ENCODE measurements around the gene SYNDIG1.

The SYNDIG1 gene

DNA sequence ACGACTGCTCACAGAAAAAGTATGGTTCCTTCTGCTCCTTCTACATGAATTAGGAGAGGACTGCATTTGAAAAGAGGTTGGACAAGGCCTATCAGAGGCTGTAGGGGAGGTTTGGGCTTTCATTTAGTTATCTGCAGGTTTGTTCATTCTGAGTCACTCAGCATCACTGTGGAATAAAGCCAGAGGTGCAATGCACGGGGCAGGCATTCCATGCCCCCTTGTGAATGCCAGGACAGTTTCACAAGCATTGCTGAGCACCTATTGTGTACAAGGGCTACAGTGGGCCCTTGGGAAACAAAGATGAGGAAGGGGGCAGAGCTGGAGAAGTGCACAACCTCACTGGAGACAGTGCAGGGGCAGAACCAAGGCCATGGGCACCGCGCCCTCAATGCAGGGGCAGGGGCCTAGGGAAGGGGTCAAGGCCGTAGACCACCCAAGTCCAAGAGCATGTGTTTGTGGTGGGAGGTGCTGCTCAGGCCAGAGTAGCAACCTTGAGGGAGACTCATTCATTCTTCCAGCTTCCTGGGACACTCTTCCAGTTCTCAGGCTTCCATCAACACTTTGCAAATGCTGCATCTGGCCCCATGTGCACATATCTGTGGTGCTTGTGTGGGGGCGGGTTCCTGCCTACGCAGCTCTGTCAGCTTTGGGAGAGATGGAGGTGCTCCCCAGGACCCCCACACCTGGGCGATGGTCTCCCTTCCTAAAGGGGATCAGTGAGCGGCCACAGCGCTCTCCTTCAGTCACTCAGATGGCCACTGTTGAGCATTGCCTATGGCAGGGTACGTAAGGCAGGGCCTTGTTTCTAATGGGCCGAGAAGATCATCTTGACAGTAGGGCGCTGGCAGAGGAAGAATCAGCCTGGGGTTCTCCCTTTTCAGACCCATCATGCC lies 204.5 kb downstream of the SYNDIG1 start:
- Mint-ChIP-seq H3K27me3 (no peaks in the 10 kb centered on the region), H3K4me3 (no peak overlapping the region), H3K27ac (no peak overlapping the region), H3K36me3 (ENCODE audit: low read depth) (no peaks in the 10 kb centered on the region), H3K9me3 (no peaks in the 10 kb centered on the region), H3K4me1 (ENCODE audit: low read depth) (no peaks in the 10 kb centered on the region)

DNA sequence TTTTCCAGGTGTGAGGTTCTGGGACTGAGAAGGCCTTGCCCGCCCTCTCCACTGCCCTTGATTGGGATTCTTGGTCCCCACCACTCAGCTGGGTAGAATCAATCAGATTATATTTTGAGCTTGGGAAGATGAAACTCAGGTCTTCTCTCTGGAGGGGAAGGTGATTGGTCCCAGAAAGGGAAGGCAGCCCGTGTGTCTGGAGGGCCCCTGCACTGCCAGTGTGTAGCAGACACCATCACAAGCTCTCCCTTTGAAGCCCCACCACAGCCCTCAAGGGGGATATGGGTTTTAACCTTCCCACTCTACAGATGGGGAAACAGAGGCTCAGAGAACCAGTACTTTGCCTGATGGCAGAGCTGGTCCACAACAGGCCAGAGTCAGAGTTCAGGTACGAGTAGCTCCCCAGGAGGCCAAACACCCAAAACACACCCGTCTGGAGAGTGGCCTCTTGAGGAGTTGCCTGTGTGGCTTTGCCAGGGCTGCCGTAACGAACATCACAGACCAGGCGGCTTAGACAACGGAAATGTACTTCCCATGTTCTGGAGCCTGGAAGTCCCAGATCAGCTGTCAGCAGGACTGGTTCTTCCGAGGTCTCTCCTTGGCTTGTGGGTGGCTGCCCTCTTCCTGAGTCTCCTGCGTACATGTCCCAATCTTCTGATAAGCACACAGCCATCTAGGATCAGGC lies 205.6 kb downstream of the SYNDIG1 start:
- Mint-ChIP-seq H3K9me3 (no peaks in the 10 kb centered on the region), H3K4me1 (ENCODE audit: low read depth) (no peaks in the 10 kb centered on the region), H3K36me3 (ENCODE audit: low read depth) (no peaks in the 10 kb centered on the region), H3K27me3 (no peaks in the 10 kb centered on the region), H3K27ac (peak overlapping the region; percentile 31), H3K4me3 (no peak overlapping the region)

DNA sequence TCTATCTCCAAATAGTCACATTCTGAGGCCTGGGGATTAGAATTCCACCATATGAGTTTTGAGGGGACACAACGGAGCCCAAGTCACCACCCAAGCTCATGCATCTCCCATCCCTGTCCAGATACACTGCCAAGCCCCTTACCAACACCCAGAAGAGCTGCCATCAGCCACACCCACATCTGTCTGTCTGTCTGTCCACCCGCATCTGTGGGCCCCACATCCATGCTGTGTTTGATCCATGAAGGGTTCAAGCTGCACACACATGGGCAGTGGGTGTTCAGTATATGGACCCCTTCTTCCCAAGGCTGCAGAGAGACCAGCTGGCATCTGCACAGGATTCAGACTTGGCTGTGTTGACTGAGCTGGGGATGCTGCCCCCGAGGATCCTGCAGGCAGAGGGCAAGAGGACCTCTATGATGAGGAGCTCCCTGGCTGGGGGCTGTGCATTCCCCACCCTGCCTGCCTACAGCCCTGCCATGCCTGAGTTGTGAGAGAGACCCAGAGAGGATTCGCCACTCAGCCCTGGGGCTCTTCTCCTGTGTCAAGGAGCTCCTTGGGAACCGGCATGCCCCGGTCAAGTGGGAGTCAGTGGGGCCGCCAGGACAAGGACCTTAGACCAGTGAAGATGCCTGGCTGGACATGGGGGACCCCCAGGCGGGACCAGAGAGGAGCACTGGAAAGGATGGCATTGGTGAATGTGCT lies 206.4 kb downstream of the SYNDIG1 start:
- Mint-ChIP-seq H3K36me3 (ENCODE audit: low read depth) (no peaks in the 10 kb centered on the region), H3K27me3 (no peaks in the 10 kb centered on the region), H3K4me3 (no peak overlapping the region), H3K27ac (no peak overlapping the region), H3K4me1 (ENCODE audit: low read depth) (no peaks in the 10 kb centered on the region), H3K9me3 (no peaks in the 10 kb centered on the region)

DNA sequence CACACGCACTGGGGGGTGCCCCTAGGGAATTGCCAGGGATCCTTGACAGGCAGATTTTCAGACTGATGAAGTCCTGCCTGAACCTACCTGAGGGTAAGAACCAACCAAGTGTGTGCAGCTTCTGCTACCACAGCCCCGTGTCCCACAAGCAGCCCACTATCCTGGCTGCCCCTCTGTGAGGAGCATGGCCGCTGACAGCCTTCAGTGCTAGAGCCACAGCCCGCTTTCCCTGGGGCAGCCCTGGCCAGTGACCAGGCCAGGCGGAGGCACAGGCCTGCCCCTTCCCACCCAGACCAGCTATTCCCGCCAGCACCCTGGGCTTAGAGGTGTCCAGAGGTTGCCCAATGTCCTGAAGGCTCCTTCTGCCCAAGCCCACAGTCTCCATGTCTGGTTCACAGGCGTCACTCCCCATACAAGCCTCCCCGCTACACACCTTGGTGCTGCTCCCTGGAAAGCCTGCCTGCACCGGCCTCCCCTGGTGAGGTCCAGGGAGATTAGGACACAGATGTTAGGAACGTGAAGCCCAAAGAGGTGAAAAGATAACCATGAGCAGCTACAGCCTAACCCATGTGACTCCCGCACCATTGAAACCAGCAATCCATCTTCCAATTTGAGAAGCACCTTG lies 207.0 kb downstream of the SYNDIG1 start:
- Mint-ChIP-seq H3K9me3 (no peaks in the 10 kb centered on the region), H3K27me3 (no peaks in the 10 kb centered on the region), H3K4me3 (no peak overlapping the region), H3K36me3 (ENCODE audit: low read depth) (no peaks in the 10 kb centered on the region), H3K27ac (no peak overlapping the region), H3K4me1 (ENCODE audit: low read depth) (no peaks in the 10 kb centered on the region)

DNA sequence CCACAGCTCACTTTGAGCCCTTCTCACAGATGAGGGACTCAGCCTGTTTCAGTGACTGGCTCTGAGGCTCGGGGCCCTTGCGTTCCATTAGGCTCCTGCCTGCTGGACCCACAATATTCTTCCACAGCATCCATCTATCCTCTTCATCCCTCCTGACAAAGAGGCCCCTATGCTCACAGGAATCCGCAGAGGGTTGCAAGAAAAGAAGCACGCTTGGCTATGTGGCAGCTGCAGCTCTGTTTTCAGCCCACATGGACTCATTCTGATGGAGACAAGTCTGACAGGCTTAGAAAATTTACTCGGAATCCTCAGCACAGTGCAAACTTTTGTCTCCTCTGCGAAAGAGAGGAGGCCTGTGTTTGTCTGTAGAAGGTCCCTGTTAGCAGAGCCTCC lies 207.5 kb downstream of the SYNDIG1 start:
- Mint-ChIP-seq H3K4me3 (no peak overlapping the region), H3K4me1 (ENCODE audit: low read depth) (no peaks in the 10 kb centered on the region), H3K9me3 (no peaks in the 10 kb centered on the region), H3K27me3 (no peaks in the 10 kb centered on the region), H3K27ac (no peak overlapping the region), H3K36me3 (ENCODE audit: low read depth) (no peaks in the 10 kb centered on the region)

DNA sequence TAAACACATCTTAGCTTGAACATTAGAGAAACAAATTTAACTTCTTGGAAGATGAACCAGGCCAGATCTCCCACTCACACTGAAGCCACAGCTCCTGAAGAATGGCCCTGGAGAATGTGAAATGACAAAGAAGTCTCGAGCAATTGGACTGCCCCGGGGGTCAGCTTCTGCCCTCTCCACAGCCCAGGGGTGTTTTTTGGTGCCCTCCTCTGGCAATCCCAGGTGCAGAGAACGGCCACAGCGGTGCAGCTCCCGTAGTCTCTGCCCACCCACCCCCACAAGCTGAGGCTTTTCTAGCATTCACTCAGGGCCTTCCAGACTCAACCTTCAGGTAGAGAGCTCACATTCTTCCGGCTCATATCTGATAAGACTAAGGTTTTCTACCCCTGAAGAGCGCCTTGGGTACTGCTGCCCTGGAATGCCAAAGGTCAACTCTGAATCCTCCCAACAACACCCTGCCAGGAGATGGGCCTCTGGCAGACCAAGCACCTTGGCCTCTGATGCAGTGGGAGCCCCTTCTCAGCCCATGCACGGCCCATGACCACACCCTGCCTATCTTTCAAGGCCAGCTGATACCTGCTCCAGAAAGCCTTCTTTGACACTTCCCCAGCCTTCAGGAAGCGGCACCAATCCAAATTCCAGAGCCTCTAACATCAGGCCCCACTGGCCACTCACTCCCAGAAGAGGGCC lies 208.3 kb downstream of the SYNDIG1 start:
- no peak overlapping the region for H3K4me3 Mint-ChIP-seq
- H3K4me1 Mint-ChIP-seq (ENCODE audit: low read depth): no peaks in the 10 kb centered on the region
- H3K27me3 Mint-ChIP-seq: no peaks in the 10 kb centered on the region
- H3K36me3 Mint-ChIP-seq (ENCODE audit: low read depth): no peaks in the 10 kb centered on the region
- H3K27ac Mint-ChIP-seq: no peak overlapping the region
- no peaks in the 10 kb centered on the region for H3K9me3 Mint-ChIP-seq

DNA sequence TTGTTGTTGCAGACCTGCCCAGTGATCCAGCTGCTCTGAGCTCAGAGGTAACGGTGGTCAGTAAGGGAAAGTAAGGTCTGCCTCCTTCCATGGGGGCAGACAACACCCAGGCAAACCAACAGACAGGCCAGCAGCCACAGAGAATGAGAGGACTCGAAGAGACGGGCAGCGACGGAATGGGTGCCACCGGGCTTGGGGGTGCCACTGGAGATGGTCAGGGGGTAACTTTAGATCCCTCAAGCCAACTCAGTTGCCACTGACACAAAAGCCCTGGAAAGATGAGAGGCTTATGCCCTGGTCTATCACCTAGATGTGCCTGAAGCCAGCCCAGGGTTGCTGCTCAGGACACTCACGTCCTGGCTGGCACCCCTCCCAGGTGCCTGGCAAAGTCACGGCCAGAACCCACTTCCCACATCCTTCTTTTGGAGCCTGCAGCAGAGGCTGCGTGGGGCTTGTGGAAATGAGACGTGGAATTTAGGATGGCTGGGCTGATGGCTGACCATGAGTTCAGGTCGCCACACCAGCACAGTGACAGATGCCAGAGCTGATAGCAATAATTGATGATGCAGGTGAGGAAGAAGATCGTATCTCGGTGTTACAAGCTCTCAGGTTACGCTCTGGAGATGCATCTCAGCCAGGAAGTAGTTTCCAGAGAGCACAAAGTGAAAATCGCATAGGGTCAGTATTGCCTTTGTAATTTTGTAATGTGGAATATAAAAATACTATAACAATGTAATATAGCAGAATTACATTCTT lies 209.1 kb downstream of the SYNDIG1 start:
- H3K4me3 Mint-ChIP-seq: no peak overlapping the region
- no peaks in the 10 kb centered on the region for H3K36me3 Mint-ChIP-seq (ENCODE audit: low read depth)
- H3K4me1 Mint-ChIP-seq (ENCODE audit: low read depth): no peaks in the 10 kb centered on the region
- no peaks in the 10 kb centered on the region for H3K9me3 Mint-ChIP-seq
- no peak overlapping the region for H3K27ac Mint-ChIP-seq
- no peaks in the 10 kb centered on the region for H3K27me3 Mint-ChIP-seq

DNA sequence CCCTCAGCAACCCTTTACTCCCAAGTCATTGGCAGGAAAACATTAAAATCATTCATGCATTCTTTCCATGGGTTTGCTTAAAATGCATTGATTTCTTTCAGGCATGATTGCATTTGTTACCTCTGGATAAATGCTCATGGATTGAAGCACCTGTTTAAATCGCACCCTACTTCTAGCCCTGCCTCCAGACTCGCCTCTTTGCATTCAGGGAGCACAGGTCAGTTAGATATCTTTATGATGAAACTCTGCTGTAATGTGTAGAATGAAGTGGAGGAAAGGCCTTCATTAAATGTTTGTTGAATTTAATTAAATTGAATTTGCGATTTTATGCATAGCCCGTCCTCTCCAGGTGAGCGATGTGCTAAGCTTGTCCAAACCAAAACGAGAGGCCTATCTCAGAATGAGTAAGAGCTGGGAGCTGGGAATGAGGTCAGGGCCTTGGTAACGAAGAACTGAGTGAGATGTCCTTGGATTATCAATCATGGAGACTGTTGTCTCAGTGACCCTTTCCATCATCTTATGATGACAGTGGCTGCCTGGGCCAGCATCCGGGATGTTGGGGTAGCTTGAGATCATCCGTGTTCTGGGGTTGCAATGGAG lies 210.1 kb downstream of the SYNDIG1 start:
- no peak overlapping the region for H3K27ac Mint-ChIP-seq
- no peaks in the 10 kb centered on the region for H3K36me3 Mint-ChIP-seq (ENCODE audit: low read depth)
- H3K4me3 Mint-ChIP-seq: no peak overlapping the region
- no peaks in the 10 kb centered on the region for H3K4me1 Mint-ChIP-seq (ENCODE audit: low read depth)
- no peaks in the 10 kb centered on the region for H3K9me3 Mint-ChIP-seq
- no peaks in the 10 kb centered on the region for H3K27me3 Mint-ChIP-seq

DNA sequence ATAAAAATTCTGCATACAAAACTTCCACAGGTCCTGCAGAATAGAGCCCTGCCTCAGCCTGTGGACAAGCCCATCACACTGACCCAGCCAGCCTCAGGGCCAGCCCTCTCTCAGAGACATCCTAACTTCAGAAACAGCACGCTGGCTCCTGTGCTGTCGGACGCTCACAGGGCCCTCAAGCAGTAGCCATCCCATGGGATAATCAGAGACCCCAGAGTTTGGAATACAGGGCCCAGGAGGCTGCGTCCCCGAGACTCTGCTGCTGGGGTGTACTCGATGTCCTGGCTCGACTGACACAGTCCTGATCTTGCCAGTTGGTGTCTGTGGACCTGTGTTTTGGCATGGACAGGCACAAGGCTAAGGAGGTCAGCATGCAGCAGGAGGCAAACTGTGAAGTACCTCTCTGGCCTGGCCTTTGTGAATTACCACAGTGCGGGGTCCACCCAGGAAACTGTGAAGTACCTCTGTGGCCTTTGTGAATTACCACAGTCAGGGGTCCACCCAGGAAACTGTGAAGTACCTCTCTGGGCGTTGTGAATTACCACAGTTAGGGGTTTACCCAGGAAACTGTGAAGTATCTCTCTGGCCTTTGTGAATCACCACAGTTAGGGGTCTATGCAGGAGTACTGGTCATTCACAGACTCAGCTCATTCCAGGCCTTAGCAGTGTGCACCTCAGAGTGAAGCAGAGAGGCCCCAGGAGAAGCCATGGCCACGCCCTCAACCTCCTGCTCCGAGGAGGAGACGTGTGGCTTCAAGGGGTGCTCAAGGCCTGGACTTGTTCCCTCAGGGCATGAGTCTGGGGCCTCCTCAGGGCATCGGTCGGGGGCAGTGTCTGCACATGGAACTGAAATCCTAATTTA lies 212.4 kb downstream of the SYNDIG1 start:
- Mint-ChIP-seq H3K36me3 (ENCODE audit: low read depth) (no peaks in the 10 kb centered on the region), H3K4me1 (ENCODE audit: low read depth) (no peaks in the 10 kb centered on the region), H3K27ac (no peak overlapping the region), H3K4me3 (no peak overlapping the region), H3K9me3 (no peaks in the 10 kb centered on the region), H3K27me3 (no peaks in the 10 kb centered on the region)

DNA sequence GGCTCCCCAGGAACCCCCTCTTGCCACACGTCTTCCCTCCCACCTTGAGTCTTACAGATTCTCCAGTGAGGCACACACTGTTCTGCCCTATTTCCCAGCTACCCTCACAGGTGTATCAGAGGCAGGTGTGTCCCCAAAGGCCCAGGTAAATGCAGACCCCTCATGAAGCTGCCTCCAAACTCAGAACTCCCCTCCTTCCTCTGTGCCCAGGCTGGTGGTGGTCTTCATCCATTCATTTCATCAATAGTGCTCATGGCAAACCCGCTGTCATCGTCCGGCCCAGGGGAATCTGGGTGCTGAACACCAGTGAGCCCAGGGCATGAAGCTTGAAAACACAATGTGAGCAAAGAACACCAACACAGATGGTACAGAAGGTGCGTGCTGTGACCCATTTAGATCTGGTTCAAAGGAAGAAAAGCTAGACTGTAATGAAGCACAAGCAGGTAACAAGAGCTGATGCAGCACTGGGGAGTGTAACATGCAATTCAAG lies 213.1 kb downstream of the SYNDIG1 start:
- Mint-ChIP-seq H3K9me3 (no peaks in the 10 kb centered on the region), H3K4me1 (ENCODE audit: low read depth) (no peaks in the 10 kb centered on the region), H3K27me3 (no peaks in the 10 kb centered on the region), H3K4me3 (no peak overlapping the region), H3K36me3 (ENCODE audit: low read depth) (no peaks in the 10 kb centered on the region), H3K27ac (no peak overlapping the region)

DNA sequence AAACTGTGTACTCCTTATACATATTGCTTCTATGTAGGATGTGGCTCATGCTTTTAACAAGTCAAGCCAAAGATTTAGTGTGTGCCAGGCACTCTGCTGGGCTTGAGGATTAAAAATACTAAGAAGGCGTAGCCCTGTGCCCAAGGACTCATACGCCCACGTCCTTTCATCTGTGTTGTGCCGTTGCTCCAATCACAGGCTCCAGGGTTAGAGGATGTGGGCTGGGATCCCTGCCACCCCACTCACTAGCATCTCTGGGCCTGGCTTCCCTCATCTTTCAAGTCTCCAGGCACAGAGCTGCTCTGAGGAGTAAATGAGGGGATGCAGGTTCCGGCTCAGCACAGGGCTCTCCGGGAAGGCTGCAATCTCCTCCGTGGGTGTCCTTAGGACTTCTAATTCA lies 214.2 kb downstream of the SYNDIG1 start:
- Mint-ChIP-seq H3K4me1 (ENCODE audit: low read depth) (no peaks in the 10 kb centered on the region), H3K27ac (no peak overlapping the region), H3K9me3 (no peaks in the 10 kb centered on the region), H3K27me3 (no peaks in the 10 kb centered on the region), H3K36me3 (ENCODE audit: low read depth) (no peaks in the 10 kb centered on the region), H3K4me3 (no peak overlapping the region)

DNA sequence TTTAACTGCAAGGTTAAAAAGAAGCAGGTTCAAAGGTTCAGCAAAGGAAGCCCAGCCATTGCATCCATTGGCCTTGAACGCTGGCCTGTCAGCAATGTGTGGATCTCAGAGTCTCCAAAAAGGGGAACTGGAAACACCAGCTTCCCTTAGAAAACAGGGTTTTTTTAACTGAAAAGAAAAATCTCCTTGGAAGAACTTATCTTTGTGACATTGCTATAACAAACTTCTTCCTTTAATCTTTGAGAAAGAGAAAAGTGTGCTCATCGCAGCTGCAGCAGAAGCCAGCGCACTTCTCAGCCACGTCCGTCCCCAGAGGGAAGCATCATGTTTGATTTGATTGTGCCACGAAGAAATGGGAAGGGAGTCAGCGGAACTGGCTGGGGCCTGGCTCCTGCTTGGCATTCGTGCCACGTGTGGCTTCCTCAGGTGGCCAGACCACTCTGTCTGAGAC lies 215.0 kb downstream of the SYNDIG1 start:
- Mint-ChIP-seq H3K4me3 (no peak overlapping the region), H3K27ac (no peak overlapping the region), H3K9me3 (no peaks in the 10 kb centered on the region), H3K27me3 (peaks cover under 1% of the 10 kb centered on the region), H3K4me1 (ENCODE audit: low read depth) (no peaks in the 10 kb centered on the region), H3K36me3 (ENCODE audit: low read depth) (no peaks in the 10 kb centered on the region)

Data from stimulated activated naive CD8-positive, alpha-beta T cell treated with anti-CD3 and anti-CD28 coated beads, Interleukin-15, Interleukin-2, amounts not matched to agents 100 ng/mL and 50 ng/mL, for 24 hours (primary cell).